Gastrocnemius medialis (tissue), 4 donors: ENCODE results near the gene CTXND2. TPM values are rescaled to one million over a fixed set of nuclear protein-coding genes. Genes with fewer than 3 reads are reported as not detected.

Source experiments
- ATAC-seq, 2 donors: fragments of 150-250 bp; one replicate each; pipeline ENCODE4 v1.9.1; 2016
- DNase-seq, 2 donors: peaks; one replicate each; pipeline ENCODE4 v3.0.0-alpha.2; 2019
- H3K27ac ChIP-seq, 4 donors: fragments of 200-600 bp; sonication (generic); 1 replicate in 1 of 4; 2 replicates in 3 of 4; pipeline ENCODE4 v1.5.1; 2016 to 2018; ENCODE audit warnings: mild to moderate bottlenecking in 2 of 4, moderate library complexity in 1 of 4
- H3K27me3 ChIP-seq, 3 donors: fragments of 200-600 bp; sonication (generic) in 2 of 3; 1 replicate in 1 of 3; 2 replicates in 2 of 3; pipeline versions ENCODE4 v1.5.1 to v1.6.0; 2016 to 2019; ENCODE audit warnings: mild to moderate bottlenecking in 1 of 3, moderate library complexity in 1 of 3
- H3K36me3 ChIP-seq, 2 donors: fragments of 200-600 bp; sonication (generic) in 1 of 2; one replicate each; pipeline ENCODE4 v1.5.1; 2017 to 2018
- H3K4me1 ChIP-seq, 2 donors: fragments of 200-600 bp; sonication (generic) in 1 of 2; one replicate each; pipeline ENCODE4 v1.5.1; 2016 to 2017; ENCODE audit warnings: mild to moderate bottlenecking in 2 of 2
- H3K4me3 ChIP-seq, 4 donors: fragments of 200-600 bp; sonication (generic) in 3 of 4; 1 replicate in 1 of 4; 2 replicates in 3 of 4; pipeline ENCODE4 v1.5.1; 2016 to 2019; ENCODE audit warnings: mild to moderate bottlenecking in 2 of 4
- H3K9me3 ChIP-seq, 3 donors: fragments of 200-600 bp; sonication (generic) in 2 of 3; 1 replicate in 1 of 3; 2 replicates in 2 of 3; pipeline ENCODE4 v1.5.1; 2016 to 2019
- POLR2A ChIP-seq, 2 donors: fragments of 450-650 bp; IDR thresholded peaks; one replicate each; pipeline ENCODE4 v1.6.1; 2017; ENCODE audit warnings: antibody characterized with exemption in 2 of 2, mild to moderate bottlenecking in 2 of 2, moderate library complexity in 2 of 2
- in situ Hi-C, 4 donors: fragments of 200-750 bp; cut with MboI; loops; one replicate each; pipeline versions ENCODE4 v1.15.0 to v1.8.0; 2017; ENCODE audit warnings: low sequenced_read_pairs in 4 of 4
- intact Hi-C: fragments of 100-400 bp; cut with DNase I; formaldehyde crosslinking; loops from one replicate; pipeline ENCODE4 v1.15.1; 2023; ENCODE audit warnings: low total_unique reads
- total RNA-seq, 4 donors: library from RNA; depleted of rRNA; stranded (reverse); fragments of >200 nt; gene quantifications; one replicate each; pipeline versions ENCODE4 v1.1.0 to v1.2.3, GENCODE V29; 2016
- TF ChIP-seq, protein P1 (sequence below), 5 experiments: fragments of 450-650 bp in 3 of 5; fragments of 200-600 bp in 2 of 5; sonication (generic) in 2 of 5; IDR thresholded peaks in 4 of 5; conservative IDR thresholded peaks in 1 of 5; 1 replicate in 4 of 5; 2 replicates in 1 of 5; pipeline ENCODE4 v1.5.1; 2016 to 2019; ENCODE audit warnings: antibody characterized with exemption in 5 of 5, mild to moderate bottlenecking in 3 of 5, moderate library complexity in 3 of 5

Gene CTXND2
- total RNA-seq, 4 donors from 2014 or later = not detected

DNA sequence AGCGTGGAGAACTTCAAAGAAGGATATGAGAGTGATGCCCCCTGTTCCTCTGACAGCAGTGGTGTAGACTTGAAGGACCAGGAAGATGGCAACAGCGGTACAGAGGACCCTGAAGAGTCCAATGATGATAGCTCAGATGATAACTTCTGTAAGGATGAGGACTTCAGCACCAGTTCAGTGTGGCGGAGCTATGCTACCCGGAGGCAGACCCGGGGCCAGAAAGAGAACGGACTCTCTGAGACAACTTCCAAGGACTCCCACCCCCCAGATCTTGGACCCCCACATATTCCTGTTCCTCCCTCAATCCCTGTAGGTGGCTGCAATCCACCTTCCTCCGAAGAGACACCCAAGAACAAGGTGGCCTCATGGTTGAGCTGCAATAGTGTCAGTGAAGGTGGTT lies 73.7 kb downstream of the CTXND2 start:
- intact Hi-C loops = no loop called here
- H3K27me3 ChIP-seq = no peaks in the 10 kb centered on the region
- in situ Hi-C loops = no loop called here
- no peaks in the 10 kb centered on the region for H3K9me3 ChIP-seq
- no peak for DNase-seq
- H3K4me1 ChIP-seq = no peaks in the 10 kb centered on the region
- no peak overlapping the region for H3K4me3 ChIP-seq
- H3K27ac ChIP-seq = no peak overlapping the region
- TF ChIP-seq POLR2A (IDR thresholded peaks at IDR 0.05) = no peak
- TF ChIP-seq, protein P1, sequence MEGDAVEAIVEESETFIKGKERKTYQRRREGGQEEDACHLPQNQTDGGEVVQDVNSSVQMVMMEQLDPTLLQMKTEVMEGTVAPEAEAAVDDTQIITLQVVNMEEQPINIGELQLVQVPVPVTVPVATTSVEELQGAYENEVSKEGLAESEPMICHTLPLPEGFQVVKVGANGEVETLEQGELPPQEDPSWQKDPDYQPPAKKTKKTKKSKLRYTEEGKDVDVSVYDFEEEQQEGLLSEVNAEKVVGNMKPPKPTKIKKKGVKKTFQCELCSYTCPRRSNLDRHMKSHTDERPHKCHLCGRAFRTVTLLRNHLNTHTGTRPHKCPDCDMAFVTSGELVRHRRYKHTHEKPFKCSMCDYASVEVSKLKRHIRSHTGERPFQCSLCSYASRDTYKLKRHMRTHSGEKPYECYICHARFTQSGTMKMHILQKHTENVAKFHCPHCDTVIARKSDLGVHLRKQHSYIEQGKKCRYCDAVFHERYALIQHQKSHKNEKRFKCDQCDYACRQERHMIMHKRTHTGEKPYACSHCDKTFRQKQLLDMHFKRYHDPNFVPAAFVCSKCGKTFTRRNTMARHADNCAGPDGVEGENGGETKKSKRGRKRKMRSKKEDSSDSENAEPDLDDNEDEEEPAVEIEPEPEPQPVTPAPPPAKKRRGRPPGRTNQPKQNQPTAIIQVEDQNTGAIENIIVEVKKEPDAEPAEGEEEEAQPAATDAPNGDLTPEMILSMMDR (IDR thresholded peaks at IDR 0.05 in 4 of 5, conservative IDR thresholded peaks at IDR 0.05 in 1 of 5) = no peak
- ATAC-seq = no peak
- peaks cover 0 to 78% of the 10 kb centered on the region in 2 donors for H3K36me3 ChIP-seq

DNA sequence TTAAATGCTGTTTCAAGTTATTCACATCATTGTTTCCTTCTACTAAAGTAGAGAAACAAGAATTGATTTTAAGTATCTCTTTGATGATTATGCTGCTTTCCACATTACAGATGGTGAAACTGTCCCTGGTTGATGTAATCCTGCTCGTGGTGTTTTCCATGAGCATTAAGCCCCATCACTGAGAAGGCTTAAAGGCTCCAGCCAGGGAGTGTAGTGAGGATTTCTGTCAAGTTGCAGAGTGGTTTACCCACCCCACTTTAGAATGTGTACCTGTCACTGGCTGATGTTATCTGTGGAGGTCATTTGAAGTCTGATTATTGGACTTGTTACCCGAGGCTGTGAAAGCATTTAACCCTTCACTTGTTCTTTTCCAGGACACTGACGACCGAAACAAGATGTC lies 74.8 kb downstream of the CTXND2 start:
- ATAC-seq (no peak), DNase-seq (no peak)

More for the DNA sequence above, 74.8 kb downstream of the CTXND2 start:
- Histone ChIP-seq H3K27ac (no peak overlapping the region), H3K4me1 (no peaks in the 10 kb centered on the region), H3K9me3 (no peaks in the 10 kb centered on the region), H3K4me3 (no peak overlapping the region), H3K27me3 (no peaks in the 10 kb centered on the region), H3K36me3 (peaks cover 2 to 87% of the 10 kb centered on the region in 2 donors)
- in situ Hi-C loops (no loop called here), intact Hi-C loops (no loop called here)
- TF ChIP-seq POLR2A (IDR thresholded peaks at IDR 0.05) = no peak
- TF ChIP-seq, protein P1 (IDR thresholded peaks at IDR 0.05 in 4 of 5, conservative IDR thresholded peaks at IDR 0.05 in 1 of 5) = no peak

Other genes with a start within 250 kb of the CTXND2 start
- gene GOLPH3L, start 190.0 kb upstream of the CTXND2 start, total RNA-seq = 10 to 100 TPM in 3 of 4 donors, 1 to 10 TPM in 1; 9.8 to 18.6 (median 15.7) TPM
- under 1 TPM in 1 of 4 donors, not detected in 3; 0.36 TPM for gene HORMAD1, start 166.2 kb upstream of the CTXND2 start, total RNA-seq
- 10 to 100 TPM in 3 of 4 donors, 1 to 10 TPM in 1; 5.8 to 11.7 (median 10.6) TPM for gene CTSS, start 121.4 kb upstream of the CTXND2 start, total RNA-seq
- 10 to 100 TPM in 3 of 4 donors, 1 to 10 TPM in 1; 8.4 to 20.2 (median 17.7) TPM for gene CTSK, start 78.9 kb upstream of the CTXND2 start, total RNA-seq
- 10 to 100 TPM; 35.3 to 74.3 (median 44.7) TPM for gene ARNT, start 10.5 kb upstream of the CTXND2 start, total RNA-seq
- 10 to 100 TPM; 13.7 to 20.8 (median 17.3) TPM for gene SETDB1, start 39.2 kb downstream of the CTXND2 start, total RNA-seq
- 10 to 100 TPM; 15.0 to 29.1 (median 24.0) TPM for gene CERS2, start 87.7 kb downstream of the CTXND2 start, total RNA-seq
- gene ANXA9, start 95.2 kb downstream of the CTXND2 start, total RNA-seq = not detected
- gene MINDY1, start 119.8 kb downstream of the CTXND2 start, total RNA-seq = 10 to 100 TPM; 13.4 to 22.8 (median 19.7) TPM
- gene PRUNE1, start 121.3 kb downstream of the CTXND2 start, total RNA-seq = 10 to 100 TPM; 24.0 to 35.6 (median 29.1) TPM
- gene BNIPL, start 149.4 kb downstream of the CTXND2 start, total RNA-seq = under 1 TPM in 2 of 4 donors, not detected in 2; 0.13 to 0.25 TPM
- 10 to 100 TPM in 3 of 4 donors, 1 to 10 TPM in 1; 6.2 to 16.2 (median 12.4) TPM for gene C1orf56, start 160.6 kb downstream of the CTXND2 start, total RNA-seq
- gene CDC42SE1, start 172.5 kb downstream of the CTXND2 start, total RNA-seq = 10 to 100 TPM; 13.2 to 31.7 (median 22.8) TPM
- 1 to 10 TPM; 1.5 to 9.2 (median 5.4) TPM for gene MLLT11, start 173.3 kb downstream of the CTXND2 start, total RNA-seq
- 10 to 100 TPM; 11.9 to 20.5 (median 17.9) TPM for gene GABPB2, start 183.6 kb downstream of the CTXND2 start, total RNA-seq